Fibroblast of pulmonary artery (primary cell): ENCODE results near the gene SCO2.
A peak's percentile ranks its signal among the peaks of the same experiment; 100 is the strongest.
"Not testable (repeated sequence)": the region's sequence is repeated elsewhere in the genome, so short reads cannot be mapped to it uniquely, and the experiment has no call there.

Experiments
- DNase-seq: peaks from one replicate; pipeline ENCODE4 v3.0.0-alpha.2; 2010; ENCODE audit warnings: low read depth
- H3K4me3 ChIP-seq: replicated peaks from 2 replicates; pipeline ENCODE4 v1.5.1; 2011; ENCODE audit warnings: low read depth, mild to moderate bottlenecking, control low read depth, low read length, moderate library complexity
- CTCF ChIP-seq: IDR thresholded peaks from 2 replicates; pipeline ENCODE4 v1.5.1; 2011; ENCODE audit warnings: mild to moderate bottlenecking, control low read depth, low read length, inconsistent platforms; ENCODE audit errors: missing control alignments

Gene SCO2

DNA sequence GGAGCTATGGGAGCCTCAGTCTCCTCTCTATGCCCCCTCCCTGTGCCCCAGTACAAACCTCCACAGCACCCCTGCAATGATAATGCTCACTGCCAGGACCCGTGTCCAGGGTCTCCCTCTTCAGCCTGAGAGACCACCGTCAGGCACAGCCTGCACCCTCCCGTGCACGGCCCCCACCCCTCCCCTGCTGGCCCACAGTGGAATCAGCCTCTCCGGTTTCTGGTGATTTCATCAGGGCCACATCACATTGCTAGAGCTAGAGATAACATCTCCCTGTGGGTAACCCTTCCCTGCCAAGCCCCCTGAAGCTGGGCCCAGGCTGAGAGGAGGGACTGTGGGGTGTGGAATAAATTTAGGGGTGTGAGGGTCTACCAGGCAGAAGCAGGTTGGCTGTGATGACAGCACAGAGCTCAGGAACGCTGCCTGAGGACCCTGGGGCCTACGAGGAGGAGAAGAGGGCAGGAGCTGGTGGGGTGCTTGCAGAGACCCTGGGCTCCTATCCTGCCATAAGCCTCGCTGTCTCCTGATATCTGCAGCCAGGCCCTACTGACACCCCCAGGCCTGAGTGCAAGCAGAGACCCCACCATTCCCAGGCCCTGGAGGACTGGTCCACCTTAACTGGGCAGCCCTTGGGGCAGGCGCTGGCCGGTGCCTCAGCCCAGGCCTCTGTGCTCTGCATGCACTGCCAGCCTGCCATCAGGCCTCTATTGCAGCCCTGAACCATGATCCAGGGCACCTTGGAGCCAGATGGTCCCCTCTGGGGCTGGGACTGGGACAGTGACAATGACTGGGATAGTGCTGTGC, 20.3 kb upstream of the SCO2 start, which contains the start of gene KLHDC7B:
Gene KLHDC7B (plus strand): TSS at position 378 of the 804 bp plus-strand sequence. CDS start 345 bp downstream, at position 723.
- peak; percentile 7 for TF ChIP-seq CTCF
- DNase-seq = no peak
- H3K4me3 ChIP-seq = no peak within 1 kb of the TSS

GRCh38 chr22:50544746-50545253, 19.4 kb upstream of the SCO2 start:
- TF ChIP-seq CTCF = no peak
- DNase-seq = no peak
- no peak overlapping the region for H3K4me3 ChIP-seq

GRCh38 chr22:50544078-50544745, 18.8 kb upstream of the SCO2 start:
- H3K4me3 ChIP-seq = peak overlapping the region; percentile 22
- peak; percentile 51 for TF ChIP-seq CTCF
- DNase-seq = peak; percentile 65

- H3K4me3 ChIP-seq = no peak overlapping the region
- no peak for TF ChIP-seq CTCF
- DNase-seq = no peak
Observed at GRCh38 chr22:50542416-50542927, 17.1 kb upstream of the SCO2 start.

DNA sequence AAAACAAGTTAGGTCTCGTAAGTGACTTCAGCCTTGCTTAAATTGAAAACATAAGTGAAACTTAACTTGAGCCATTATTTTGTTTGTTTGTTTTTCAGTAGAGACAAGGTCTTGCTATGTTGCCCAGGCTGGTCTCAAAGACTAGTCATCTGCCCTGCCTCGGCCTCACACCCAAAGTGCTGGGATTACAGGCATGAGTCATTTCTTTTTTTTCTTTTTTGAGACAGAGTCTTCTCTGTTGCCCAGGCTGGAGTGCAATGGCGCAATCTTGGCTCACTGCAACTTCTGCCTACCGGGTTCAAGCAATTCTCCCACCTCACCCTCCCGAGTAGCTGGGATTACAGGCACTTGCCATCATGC, 16.2 kb upstream of the SCO2 start:
- DNase-seq = peak; percentile 87
- not testable (repeated sequence) for H3K4me3 ChIP-seq

DNA sequence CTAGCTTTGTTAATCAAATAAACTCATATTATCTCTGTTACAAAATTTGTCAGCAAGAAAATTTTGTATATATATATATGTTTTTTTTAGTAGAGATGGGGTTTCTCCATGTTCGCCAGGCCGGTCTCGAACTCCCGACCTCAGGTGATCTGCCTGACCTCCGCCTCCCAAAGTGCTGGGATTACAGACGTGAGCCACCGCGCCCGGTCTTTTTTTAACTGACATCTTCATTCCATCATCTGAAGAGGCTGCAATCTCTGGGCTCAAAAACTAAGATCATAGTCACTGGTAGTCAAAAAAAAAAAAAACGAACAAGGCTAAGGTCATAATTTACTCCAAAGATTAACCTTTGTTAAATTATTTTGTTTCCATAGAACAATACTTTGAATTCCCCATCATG, 15.0 kb upstream of the SCO2 start:
- no peak for TF ChIP-seq CTCF
- H3K4me3 ChIP-seq = no peak overlapping the region
- DNase-seq = no peak

GRCh38 chr22:50537765-50538164, 12.4 kb upstream of the SCO2 start:
- no peak for TF ChIP-seq CTCF
- DNase-seq = no peak

More at GRCh38 chr22:50537765-50538164, 12.4 kb upstream of the SCO2 start:
- no peak overlapping the region for H3K4me3 ChIP-seq
